GM12878 (cell line): ENCODE measurements around the gene AADACL2. TPM values are rescaled to one million over a fixed set of nuclear protein-coding genes. Genes with fewer than 3 reads are reported as not detected.

Experiments used
- ATAC-seq: fragments of 200-7000 bp; cut with Tn5 transposase; 3 replicates; pipeline ENCODE4 v1.9.1; 2020; ENCODE audit warnings: mild to moderate bottlenecking, moderate library complexity
- BruUV-seq: library from RNA; stranded (reverse); fragments of 400-500 nt; replicated peaks from 2 replicates; lab custom pipeline; 2021; lab: Mats Ljungman, UMichigan
- CTCF ChIA-PET: fragments of 300-600 bp; sonication (Branson Sonifier 250); formaldehyde crosslinking; extraction: SDS; loops from one replicate; lab custom pipeline; 2021; ENCODE audit warnings: inconsistent platforms; lab: Yijun Ruan, JAX
- POLR2A ChIA-PET: fragments of 350-600 bp; formaldehyde crosslinking; extraction: SDS; loops from one replicate; lab custom pipeline; 2021; ENCODE audit warnings: inconsistent platforms; lab: Charles Lee
- RAD21 ChIA-PET: fragments of 300-600 bp; sonication (Branson Sonifier 250); formaldehyde crosslinking; loops from one replicate; lab custom pipeline; 2023; ENCODE audit warnings: antibody characterized with exemption; ENCODE audit not compliant: unreplicated experiment; lab: Charles Lee
- SMC1A ChIA-PET: fragments of 300-600 bp; sonication (Branson Sonifier 250); formaldehyde crosslinking; loops from one replicate; lab custom pipeline; 2023; ENCODE audit not compliant: unreplicated experiment, uncharacterized antibody; lab: Charles Lee
- DNase-seq: peaks from one replicate; pipeline ENCODE4 v3.0.0-alpha.2; 2011; ENCODE audit warnings: low read depth, low spot score
- FAIRE-seq: peaks from 3 replicates; lab custom pipeline; 2011; peaks lifted over from hg19 to GRCh38; lab: Jason Lieb, UNC
- H2AFZ ChIP-seq: 2 replicates; pipeline ENCODE4 v1.6.0; 2011; ENCODE audit warnings: low read depth, low read length, control low read depth; ENCODE audit not compliant: control insufficient read depth
- H3K27ac ChIP-seq: 2 replicates; pipeline ENCODE4 v1.5.1; 2011; ENCODE audit warnings: control low read depth; ENCODE audit not compliant: control insufficient read depth, insufficient read depth
- H3K27me3 ChIP-seq, 2 experiments: replicated peaks in 1 of 2; 2 replicates each; pipeline versions ENCODE4 v1.6.0 to v1.6.1; 2011; ENCODE audit warnings: low read length in 1 of 2; ENCODE audit not compliant: control insufficient read depth in 2 of 2, insufficient read depth in 2 of 2
- H3K36me3 ChIP-seq, 2 experiments: 2 replicates each; pipeline ENCODE4 v1.5.1; 2011; ENCODE audit warnings: low read length in 1 of 2; ENCODE audit not compliant: control insufficient read depth in 2 of 2, insufficient read depth in 2 of 2
- H3K4me1 ChIP-seq: 2 replicates; pipeline ENCODE4 v1.6.1; 2011; ENCODE audit warnings: mild to moderate bottlenecking, low read length, moderate library complexity, mixed read lengths; ENCODE audit not compliant: control insufficient read depth, insufficient read depth
- H3K4me2 ChIP-seq: 2 replicates; pipeline ENCODE4 v1.6.0; 2011; ENCODE audit warnings: control low read depth; ENCODE audit not compliant: control insufficient read depth, insufficient read depth
- H3K4me3 ChIP-seq: fragments of 200-600 bp; sonication (generic); 2 replicates; pipeline ENCODE4 v1.5.1; 2016
- H3K79me2 ChIP-seq: 2 replicates; pipeline ENCODE4 v1.6.0; 2011; ENCODE audit warnings: low read length; ENCODE audit not compliant: control insufficient read depth, insufficient read depth
- H3K9ac ChIP-seq: 2 replicates; pipeline ENCODE4 v1.8.0; 2011; ENCODE audit warnings: low read length, control low read depth, mixed read lengths; ENCODE audit not compliant: control insufficient read depth, insufficient read depth
- H3K9me3 ChIP-seq: replicated peaks from 3 replicates; pipeline ENCODE4 v1.5.1; 2011; ENCODE audit warnings: mild to moderate bottlenecking, low read length; ENCODE audit not compliant: control insufficient read depth, insufficient read depth
- H4K20me1 ChIP-seq: 2 replicates; pipeline ENCODE4 v1.6.0; 2011; ENCODE audit not compliant: control insufficient read depth, insufficient read depth
- CBFB ChIP-seq: IDR thresholded peaks from 2 replicates; pipeline ENCODE4 v1.6.1; 2016; ENCODE audit warnings: antibody characterized with exemption, low read depth
- E4F1 ChIP-seq: fragments of 450-650 bp; IDR thresholded peaks from 2 replicates; pipeline ENCODE4 v1.6.1; 2018; ENCODE audit warnings: borderline replicate concordance, mild to moderate bottlenecking; ENCODE audit not compliant: partially characterized antibody
- SMAD1 ChIP-seq: fragments of 450-650 bp; IDR thresholded peaks from 2 replicates; pipeline ENCODE4 v1.6.1; 2018; ENCODE audit warnings: mild to moderate bottlenecking, low read depth; ENCODE audit not compliant: partially characterized antibody
- ZBTB33 ChIP-seq: fragments of 450-650 bp; IDR thresholded peaks from 2 replicates; pipeline ENCODE4 v1.6.1; 2017; ENCODE audit warnings: mild to moderate bottlenecking
- ZNF207 ChIP-seq: fragments of 450-650 bp; IDR thresholded peaks from 2 replicates; pipeline ENCODE4 v1.6.1; 2014; ENCODE audit warnings: antibody characterized with exemption, mild to moderate bottlenecking, borderline replicate concordance
- ZNF622 ChIP-seq: fragments of 450-650 bp; IDR thresholded peaks from 2 replicates; pipeline ENCODE4 v1.6.1; 2017; ENCODE audit warnings: mild to moderate bottlenecking, inconsistent platforms
- WGBS: methylation state at CpG from one replicate; pipeline ENCODE4 v1.1.6; 2016; ENCODE audit warnings: low lambda C conversion rate; ENCODE audit not compliant: insufficient replicate concordance, insufficient coverage; ENCODE audit errors: missing lambda C conversion rate; 5-methylcytosine and 5-hydroxymethylcytosine counted together
- in situ Hi-C: fragments of 300-500 bp; cut with MboI; formaldehyde crosslinking; loops from 9 replicates; pipeline ENCODE4 v1.14.3; 2018; ENCODE audit warnings: mixed read lengths
- intact Hi-C: fragments of 100-400 bp; cut with micrococcal nuclease; formaldehyde crosslinking; loops from one replicate; pipeline ENCODE4 v1.14.2; 2022; ENCODE audit not compliant: unreplicated experiment
- polyA plus RNA-seq, 11 experiments: library from polyadenylated mRNA; depleted of rRNA in 4 of 11; unstranded in 6 of 11; stranded (reverse) in 5 of 11; fragments of >200 nt; fragmentation: Nextera tagmentation in 4 of 11; fragmentation: Illumina TruSeq in 1 of 11; extraction: Ambion mirVana in 4 of 11; extraction: Trizol in 1 of 11; gene quantifications; 1 replicate in 1 of 11; 2 replicates in 10 of 11; pipeline versions ENCODE4 v1.2.1 to v1.2.3, GENCODE V29; 2011 to 2016; ENCODE audit warnings: inconsistent platforms in 2 of 11, missing spikeins in 2 of 11, low read depth in 1 of 11
- total RNA-seq, 4 experiments: library from RNA; depleted of rRNA in 3 of 4; stranded (reverse); fragments of >200 nt in 3 of 4; fragmentation: Illumina TruSeq in 1 of 4; extraction: Trizol in 1 of 4; gene quantifications; 2 replicates each; pipeline versions ENCODE4 v1.2.1 to v1.2.3, GENCODE V29; 2013 to 2021

Gene AADACL2
- total and polyA plus RNA-seq, 10 of the 15 experiments (the other 5 are each of a cell fraction or from before 2014, with no cell fraction given) = not detected

GRCh38 chr3:151709847-151710246 lies 23.9 kb upstream of the AADACL2 start (continued):
- no peak for TF ChIP-seq ZBTB33
- no peak for TF ChIP-seq ZNF207
- no peak for TF ChIP-seq E4F1
- TF ChIP-seq, all 136 proteins: peak for 0

- 69% methylated on average over 7 of the region's 8 CpGs for WGBS
- in situ Hi-C loops (no loop called here), intact Hi-C loops (no loop called here)
- Histone ChIP-seq H3K27ac (no peak overlapping the region), H3K79me2 (no peaks in the 10 kb centered on the region), H2AFZ (no peak overlapping the region), H3K36me3 (no peaks in the 10 kb centered on the region), H4K20me1 (no peaks in the 10 kb centered on the region), H3K4me3 (no peak overlapping the region), H3K27me3 (no peaks in the 10 kb centered on the region), H3K4me2 (no peak overlapping the region), H3K4me1 (no peaks in the 10 kb centered on the region), H3K9me3 (no peaks in the 10 kb centered on the region), H3K9ac (no peak overlapping the region)
- TF ChIP-seq ZNF622 (no peak), SMAD1 (no peak), CBFB (no peak)
- ChIA-PET CTCF (no interaction called here), SMC1A (no interaction called here), POLR2A (no interaction called here), RAD21 (no interaction called here)
- DNase-seq (no peak), ATAC-seq (no peak), FAIRE-seq (no peak)
- BruUV-seq = no TSS peak
Measured at GRCh38 chr3:151721294-151721693, 12.4 kb upstream of the AADACL2 start.
